Mesothelial cell of epicardium (in vitro differentiated cells): ENCODE data around the gene EIF3L. TPM values are rescaled to one million over a fixed set of nuclear protein-coding genes. Genes with fewer than 3 reads are reported as not detected.
"Not testable (repeated sequence)": the region's sequence is repeated elsewhere in the genome, so short reads cannot be mapped to it uniquely, and the experiment has no call there.

Source experiments
- DNase-seq, 2 experiments: peaks; one replicate each; pipeline ENCODE4 v3.0.0; 2021; ENCODE audit warnings: low spot score in 2 of 2; ENCODE audit not compliant: unreplicated experiment in 2 of 2
- H3K27ac Mint-ChIP-seq: 2 replicates; pipeline ENCODE4 v1.8.0; 2021; ENCODE audit warnings: mixed read lengths
- H3K27me3 Mint-ChIP-seq: 2 replicates; pipeline ENCODE4 v1.8.0; 2021; ENCODE audit warnings: low read depth, mixed read lengths
- H3K36me3 Mint-ChIP-seq: 2 replicates; pipeline ENCODE4 v1.8.0; 2021; ENCODE audit warnings: mixed read lengths
- H3K4me1 Mint-ChIP-seq: 2 replicates; pipeline ENCODE4 v1.8.0; 2021; ENCODE audit warnings: mixed read lengths
- H3K4me3 Mint-ChIP-seq: 2 replicates; pipeline ENCODE4 v1.8.0; 2021; ENCODE audit warnings: mild to moderate bottlenecking, moderate library complexity, mixed read lengths
- H3K9me3 Mint-ChIP-seq: 2 replicates; pipeline ENCODE4 v1.8.0; 2021; ENCODE audit warnings: mixed read lengths
- total RNA-seq: library from RNA; stranded (reverse); gene quantifications from 3 replicates; pipeline ENCODE4 v1.2.1, GENCODE V29; 2021
- TF ChIP-seq, protein P1 (sequence below): fragments of 200-600 bp; sonication (generic); IDR thresholded peaks from one replicate; pipeline ENCODE4 v1.5.0; 2021; ENCODE audit warnings: antibody characterized with exemption; ENCODE audit not compliant: unreplicated experiment

The EIF3L gene
- 633 to 642 TPM (median 639 TPM) in 3 replicates for total RNA-seq

DNA sequence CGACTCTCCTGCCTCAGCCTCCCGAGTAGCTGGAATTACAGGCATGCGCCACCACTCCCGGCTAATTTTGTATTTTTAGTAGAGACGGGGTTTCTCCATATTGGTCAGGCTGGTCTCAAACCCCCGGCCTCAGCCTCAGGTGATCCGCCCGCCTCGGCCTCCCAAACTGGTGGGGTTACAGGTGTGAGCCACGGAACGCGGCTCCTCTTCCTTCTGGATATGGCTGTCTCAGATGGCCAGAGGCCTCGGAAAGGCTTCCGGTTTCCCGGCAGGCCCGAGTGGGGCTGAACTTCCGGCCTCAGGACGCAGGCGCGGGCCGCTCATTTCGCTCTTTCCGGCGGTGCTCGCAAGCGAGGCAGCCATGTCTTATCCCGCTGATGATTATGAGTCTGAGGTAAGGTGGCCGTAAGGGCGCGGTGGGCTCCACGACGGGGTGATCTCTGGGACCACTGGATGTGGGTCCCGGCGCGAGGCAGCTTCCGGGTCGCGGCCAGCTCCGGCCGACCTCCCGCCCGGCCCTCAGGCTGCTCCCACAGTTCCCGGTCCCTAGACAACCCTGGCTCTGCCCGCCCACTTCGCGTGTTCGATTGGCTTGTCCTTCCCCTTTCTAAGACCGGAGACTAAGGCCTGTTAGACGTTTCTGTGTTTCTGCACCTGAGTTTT, at the start of gene EIF3L:
TSS of gene EIF3L (plus strand) at position 331 of the 663 bp plus-strand sequence. CDS start at position 362, 31 bp downstream.
- peaks cover 3% of the 10 kb centered on the region for H3K9me3 Mint-ChIP-seq
- H3K27me3 Mint-ChIP-seq: no peaks in the 10 kb centered on the region
- peak within 1 kb of the TSS; percentile 86 for H3K4me3 Mint-ChIP-seq
- DNase-seq: peak; percentile 70 to 90
- TF ChIP-seq, protein P1, sequence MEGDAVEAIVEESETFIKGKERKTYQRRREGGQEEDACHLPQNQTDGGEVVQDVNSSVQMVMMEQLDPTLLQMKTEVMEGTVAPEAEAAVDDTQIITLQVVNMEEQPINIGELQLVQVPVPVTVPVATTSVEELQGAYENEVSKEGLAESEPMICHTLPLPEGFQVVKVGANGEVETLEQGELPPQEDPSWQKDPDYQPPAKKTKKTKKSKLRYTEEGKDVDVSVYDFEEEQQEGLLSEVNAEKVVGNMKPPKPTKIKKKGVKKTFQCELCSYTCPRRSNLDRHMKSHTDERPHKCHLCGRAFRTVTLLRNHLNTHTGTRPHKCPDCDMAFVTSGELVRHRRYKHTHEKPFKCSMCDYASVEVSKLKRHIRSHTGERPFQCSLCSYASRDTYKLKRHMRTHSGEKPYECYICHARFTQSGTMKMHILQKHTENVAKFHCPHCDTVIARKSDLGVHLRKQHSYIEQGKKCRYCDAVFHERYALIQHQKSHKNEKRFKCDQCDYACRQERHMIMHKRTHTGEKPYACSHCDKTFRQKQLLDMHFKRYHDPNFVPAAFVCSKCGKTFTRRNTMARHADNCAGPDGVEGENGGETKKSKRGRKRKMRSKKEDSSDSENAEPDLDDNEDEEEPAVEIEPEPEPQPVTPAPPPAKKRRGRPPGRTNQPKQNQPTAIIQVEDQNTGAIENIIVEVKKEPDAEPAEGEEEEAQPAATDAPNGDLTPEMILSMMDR: no peak
- peaks cover 28% of the 10 kb centered on the region for H3K4me1 Mint-ChIP-seq
- peak within 1 kb of the TSS; percentile 92 for H3K27ac Mint-ChIP-seq
- H3K36me3 Mint-ChIP-seq: peaks cover 31% of the 10 kb centered on the region

DNA sequence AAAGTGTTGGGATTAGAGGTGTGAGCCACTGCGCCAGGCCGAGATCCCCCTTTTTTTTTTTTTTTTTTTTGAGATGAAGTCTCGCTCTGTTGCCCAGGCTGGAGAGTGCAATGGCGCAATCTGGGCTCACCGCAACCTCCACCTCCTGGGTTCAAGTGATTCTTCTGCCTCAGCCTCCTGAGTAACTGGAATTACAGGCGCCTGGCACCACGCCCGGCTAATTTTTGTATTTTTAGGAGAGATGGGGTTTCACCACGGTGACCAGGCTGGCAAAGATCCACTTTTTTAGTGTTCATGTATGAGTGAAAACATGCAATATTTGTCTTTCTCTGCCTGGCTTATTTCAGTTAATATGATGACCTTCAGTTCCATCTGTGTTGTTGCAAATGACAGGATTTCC, 49.2 kb upstream of the EIF3L start:
- DNase-seq, H3K4me3 Mint-ChIP-seq, H3K9me3 Mint-ChIP-seq, H3K27ac Mint-ChIP-seq, H3K36me3 Mint-ChIP-seq, H3K27me3 Mint-ChIP-seq: not testable (repeated sequence)
- peaks cover 19% of the 10 kb centered on the region for H3K4me1 Mint-ChIP-seq

- Mint-ChIP-seq H3K36me3 (no peaks in the 10 kb centered on the region), H3K27ac (peak overlapping the region; percentile 53), H3K27me3 (peaks cover 1% of the 10 kb centered on the region), H3K9me3 (no peaks in the 10 kb centered on the region), H3K4me3 (peak overlapping the region; percentile 77), H3K4me1 (peaks cover 33% of the 10 kb centered on the region)
- TF ChIP-seq, protein P1: no peak
- DNase-seq: no peak
Observed at GRCh38 chr22:37801946-37802309, 47.3 kb upstream of the EIF3L start.

- H3K4me3 Mint-ChIP-seq: peak overlapping the region; percentile 77
- TF ChIP-seq, protein P1: peak; percentile 20
- peaks cover 33% of the 10 kb centered on the region for H3K4me1 Mint-ChIP-seq
- DNase-seq: peak in 1 of 2 experiments; percentile 73
- H3K27ac Mint-ChIP-seq: peak overlapping the region; percentile 93
- no peaks in the 10 kb centered on the region for H3K9me3 Mint-ChIP-seq
- no peaks in the 10 kb centered on the region for H3K36me3 Mint-ChIP-seq
- H3K27me3 Mint-ChIP-seq: peaks cover 1% of the 10 kb centered on the region
Observed at GRCh38 chr22:37802310-37803194, 46.7 kb upstream of the EIF3L start.

DNA sequence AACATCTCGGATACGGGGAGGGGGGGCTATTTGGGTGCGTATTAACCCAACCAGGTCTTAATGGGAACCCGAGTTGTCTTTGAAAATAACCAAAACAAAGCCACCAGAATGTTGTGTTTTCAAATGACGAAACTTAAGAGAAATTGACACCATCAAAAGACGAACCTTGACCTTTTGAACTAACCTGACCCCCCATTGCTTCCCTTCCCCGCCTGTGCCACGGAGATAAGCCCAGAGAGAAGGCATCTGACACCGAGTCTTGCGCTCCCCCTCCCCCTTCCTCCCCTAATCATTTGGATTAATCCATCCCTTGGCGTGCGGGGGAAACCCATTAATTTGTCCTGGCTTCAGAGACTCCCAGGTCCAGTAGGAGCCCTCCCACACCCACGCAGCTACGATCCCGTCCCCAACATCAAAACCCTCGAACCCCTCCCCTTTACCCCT, 46.0 kb upstream of the EIF3L start:
- no peaks in the 10 kb centered on the region for H3K36me3 Mint-ChIP-seq
- peaks cover 35% of the 10 kb centered on the region for H3K4me1 Mint-ChIP-seq
- no peak for DNase-seq
- peak overlapping the region; percentile 93 for H3K27ac Mint-ChIP-seq
- H3K27me3 Mint-ChIP-seq: peaks cover 1% of the 10 kb centered on the region
- peak overlapping the region; percentile 77 for H3K4me3 Mint-ChIP-seq
- no peaks in the 10 kb centered on the region for H3K9me3 Mint-ChIP-seq
- TF ChIP-seq, protein P1: no peak
